GM21528 (cell line): ENCODE results near the gene RENBP.

Experiments
- ATAC-seq: cut with Tn5 transposase; IDR thresholded peaks from one replicate; pipeline ENCODE4 v1.9.1; 2021; ENCODE audit warnings: mild to moderate bottlenecking, moderate library complexity; ENCODE audit not compliant: unreplicated experiment, low FRiP score

RENBP gene

GRCh38 chrX:153937056-153937455 is 7.4 kb downstream of the RENBP start:
- ATAC-seq: no peak

- ATAC-seq: peak; percentile 7
Measured at GRCh38 chrX:153935326-153935851, 9.1 kb downstream of the RENBP start.

- ATAC-seq: peak; percentile 77
Measured at GRCh38 chrX:153934762-153935325, 9.6 kb downstream of the RENBP start, which contains the start of gene NAA10. Gene NAA10 (minus strand): TSS chrX:153935037. CDS start chrX:153934904, 133 bp downstream.

GRCh38 chrX:153934148-153934761 is 10.2 kb downstream of the RENBP start:
- ATAC-seq: peak; percentile 7

GRCh38 chrX:153933748-153934147 is 10.7 kb downstream of the RENBP start:
- no peak for ATAC-seq

GRCh38 chrX:153932220-153932915 is 12.1 kb downstream of the RENBP start:
- ATAC-seq: no peak

GRCh38 chrX:153931748-153932147 is 12.7 kb downstream of the RENBP start:
- ATAC-seq: no peak

- ATAC-seq: no peak
Measured at GRCh38 chrX:153931151-153931550, 13.3 kb downstream of the RENBP start.

- ATAC-seq: no peak
Measured at GRCh38 chrX:153930011-153930910, 14.2 kb downstream of the RENBP start.

GRCh38 chrX:153929576-153929975 is 14.9 kb downstream of the RENBP start:
- no peak for ATAC-seq

- ATAC-seq: no peak
Measured at GRCh38 chrX:153928846-153929245, 15.6 kb downstream of the RENBP start.

- ATAC-seq: peak; percentile 61
Measured at GRCh38 chrX:153927922-153928760, 16.3 kb downstream of the RENBP start.

GRCh38 chrX:153927672-153927921 is 16.8 kb downstream of the RENBP start:
- ATAC-seq: no peak

- peak; percentile 38 for ATAC-seq
Measured at GRCh38 chrX:153926858-153927671, 17.4 kb downstream of the RENBP start.

GRCh38 chrX:153926552-153926857 is 17.9 kb downstream of the RENBP start:
- ATAC-seq: no peak

GRCh38 chrX:153925739-153926551 is 18.5 kb downstream of the RENBP start, which contains the start of gene ARHGAP4:
Gene ARHGAP4 (minus strand): TSS chrX:153926264. CDS start chrX:153926202, 62 bp downstream.
- ATAC-seq: no peak

GRCh38 chrX:153925387-153925738 is 19.1 kb downstream of the RENBP start:
- no peak for ATAC-seq

GRCh38 chrX:153924149-153924861 is 20.1 kb downstream of the RENBP start:
- no peak for ATAC-seq
